GM18907 (cell line): ENCODE measurements around the gene AQP5.
"Not testable (repeated sequence)": the region's sequence is repeated elsewhere in the genome, so short reads cannot be mapped to it uniquely, and the experiment has no call there.

Source experiments
- ATAC-seq: cut with Tn5 transposase; IDR thresholded peaks from one replicate; pipeline ENCODE4 v1.9.1; 2021; ENCODE audit warnings: mild to moderate bottlenecking, moderate library complexity; ENCODE audit not compliant: unreplicated experiment

AQP5 gene

DNA sequence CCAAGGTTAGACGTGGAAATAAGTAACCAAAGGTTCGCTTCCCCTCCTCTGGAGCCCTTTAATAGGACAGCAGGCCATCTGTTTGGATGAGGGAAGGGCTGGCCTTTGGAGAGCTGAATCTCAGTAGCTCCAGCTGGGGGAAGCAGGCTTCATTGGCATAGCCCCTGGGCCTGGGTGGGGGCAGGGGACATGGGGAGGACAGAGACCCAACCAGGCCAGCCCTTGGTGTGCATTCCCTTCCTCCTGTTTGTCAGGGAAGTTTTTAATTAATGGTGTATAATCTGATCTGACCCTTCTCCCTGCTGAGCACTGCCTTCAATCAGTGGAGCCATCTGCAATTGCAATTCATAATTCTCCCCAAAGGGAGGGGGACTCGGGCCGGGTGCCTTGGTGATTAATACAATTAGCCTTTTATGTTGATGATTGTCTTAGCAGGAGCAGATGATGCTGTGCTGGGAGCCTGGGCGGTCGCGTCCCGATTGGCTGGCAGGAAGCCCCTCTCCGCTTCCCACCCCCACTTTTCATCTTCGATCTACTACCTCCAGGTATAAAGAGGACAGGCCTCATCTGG, 17.4 kb downstream of the AQP5 start:
- no peak for ATAC-seq

DNA sequence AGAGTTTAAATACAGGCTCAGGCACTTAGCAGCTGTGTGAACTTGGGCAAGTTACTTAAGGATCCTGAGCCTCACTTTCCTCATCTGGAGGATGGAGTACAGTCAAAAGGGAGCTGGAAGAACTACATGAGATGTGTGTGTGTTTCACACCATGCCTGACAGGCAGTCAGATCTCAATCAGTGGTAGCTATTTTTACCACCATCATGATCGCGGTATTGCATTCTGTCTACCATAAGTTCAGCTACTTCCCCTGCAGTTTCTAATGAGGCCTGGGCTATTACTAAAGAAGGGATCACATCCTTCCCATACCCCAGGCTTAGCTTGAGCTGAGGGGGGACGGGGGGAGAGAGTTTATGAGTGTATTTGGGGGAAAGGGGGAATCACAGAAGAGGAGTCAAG, 18.1 kb downstream of the AQP5 start:
- no peak for ATAC-seq

DNA sequence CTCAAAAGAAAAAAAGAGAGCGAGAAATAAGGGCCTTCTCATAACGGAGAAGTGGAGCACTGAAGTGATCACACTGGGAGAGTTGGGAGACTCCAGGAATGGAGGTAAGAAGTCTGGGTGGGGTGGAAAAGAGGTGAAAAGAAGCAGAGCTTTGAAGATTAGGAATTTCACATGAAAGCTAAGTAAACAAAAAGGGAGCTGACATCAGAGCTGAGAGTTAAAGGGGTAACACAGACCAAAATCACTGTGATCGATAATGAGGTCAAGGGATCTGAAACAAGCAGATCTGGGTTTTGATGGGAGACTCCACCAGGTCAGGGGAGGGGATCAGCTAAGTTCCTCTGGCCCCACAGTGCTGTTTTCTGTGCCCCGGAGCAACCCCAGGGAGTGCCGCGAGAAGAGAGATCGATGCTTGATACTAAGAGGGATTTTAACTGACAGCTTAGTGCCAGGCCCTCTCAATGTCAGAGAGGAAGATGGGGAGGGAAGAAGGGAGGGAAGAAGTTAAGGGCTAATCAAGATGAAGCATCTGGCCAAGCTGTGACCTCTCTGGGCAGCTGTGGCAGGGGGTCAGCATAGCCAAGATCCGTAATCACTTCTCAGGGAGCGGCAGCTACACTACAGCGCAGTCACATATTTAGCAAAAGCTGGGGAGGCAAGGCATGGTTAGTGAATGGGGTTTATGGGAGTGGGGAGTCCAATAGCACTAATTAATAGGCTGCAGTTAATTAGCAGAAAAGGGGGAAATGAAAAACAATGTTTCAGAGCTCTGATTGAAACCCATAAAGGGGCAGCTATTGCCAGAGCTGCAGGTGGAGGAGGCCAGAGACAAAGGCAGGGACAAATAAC, 19.1 kb downstream of the AQP5 start:
- ATAC-seq: no peak

DNA sequence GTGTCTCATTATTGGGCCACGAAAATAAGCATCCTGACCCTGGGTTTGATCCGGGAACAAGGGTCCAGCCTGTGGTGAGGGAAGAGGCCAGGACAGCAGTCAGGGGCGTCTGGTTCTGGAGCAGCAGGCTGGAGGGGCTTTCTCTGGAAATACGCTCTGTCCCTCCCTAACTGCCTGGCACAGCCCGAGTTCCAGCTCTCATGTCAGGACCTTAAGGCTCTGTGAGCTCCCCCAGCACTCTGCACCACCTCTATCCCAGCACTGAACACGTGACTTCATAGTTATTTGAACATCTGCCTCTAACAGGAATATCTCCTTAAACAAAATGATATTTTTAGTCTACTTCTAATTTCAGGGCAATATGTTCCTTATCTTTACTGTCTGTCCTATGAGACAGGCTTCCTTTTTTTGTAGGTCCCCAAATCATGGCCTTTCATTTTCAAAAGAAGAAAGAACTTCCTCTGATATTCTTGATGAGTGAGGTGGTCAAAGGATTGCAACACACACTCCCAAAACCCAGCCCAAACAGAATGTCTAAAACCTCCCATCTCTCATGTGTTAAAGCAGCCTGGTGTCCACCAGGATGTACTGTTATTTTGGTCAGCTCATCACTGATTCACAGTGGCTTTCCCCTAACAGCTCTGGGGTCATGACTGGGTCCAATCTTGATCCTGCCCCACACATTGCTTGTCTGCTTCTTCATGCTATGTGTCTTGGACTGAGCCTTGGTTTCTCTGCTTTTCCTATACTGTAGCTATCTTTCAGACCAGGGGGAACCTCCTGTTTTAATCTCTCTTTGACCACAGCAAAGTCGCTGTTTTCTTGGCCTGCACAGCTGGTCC, 20.8 kb downstream of the AQP5 start:
- ATAC-seq: no peak

DNA sequence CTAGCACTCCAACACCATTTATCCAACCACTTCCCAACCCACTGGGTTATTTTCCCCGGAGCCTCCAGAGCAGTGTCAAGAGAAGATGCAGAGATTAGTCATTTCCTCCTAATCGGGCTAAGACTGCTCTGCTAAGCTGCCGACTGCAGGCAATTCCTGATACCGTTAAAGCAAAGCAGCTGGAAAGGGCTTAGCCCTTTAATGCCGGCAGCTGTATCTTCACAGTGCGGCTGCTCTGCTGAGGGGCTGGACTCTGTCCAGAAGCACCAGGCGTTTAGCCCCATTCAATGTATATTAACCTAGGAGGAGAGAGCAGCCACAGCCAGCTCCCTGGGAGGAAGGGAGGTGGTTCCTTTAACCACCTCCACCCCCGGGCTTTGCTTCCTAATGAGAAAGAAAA, 22.2 kb downstream of the AQP5 start:
- no peak for ATAC-seq

DNA sequence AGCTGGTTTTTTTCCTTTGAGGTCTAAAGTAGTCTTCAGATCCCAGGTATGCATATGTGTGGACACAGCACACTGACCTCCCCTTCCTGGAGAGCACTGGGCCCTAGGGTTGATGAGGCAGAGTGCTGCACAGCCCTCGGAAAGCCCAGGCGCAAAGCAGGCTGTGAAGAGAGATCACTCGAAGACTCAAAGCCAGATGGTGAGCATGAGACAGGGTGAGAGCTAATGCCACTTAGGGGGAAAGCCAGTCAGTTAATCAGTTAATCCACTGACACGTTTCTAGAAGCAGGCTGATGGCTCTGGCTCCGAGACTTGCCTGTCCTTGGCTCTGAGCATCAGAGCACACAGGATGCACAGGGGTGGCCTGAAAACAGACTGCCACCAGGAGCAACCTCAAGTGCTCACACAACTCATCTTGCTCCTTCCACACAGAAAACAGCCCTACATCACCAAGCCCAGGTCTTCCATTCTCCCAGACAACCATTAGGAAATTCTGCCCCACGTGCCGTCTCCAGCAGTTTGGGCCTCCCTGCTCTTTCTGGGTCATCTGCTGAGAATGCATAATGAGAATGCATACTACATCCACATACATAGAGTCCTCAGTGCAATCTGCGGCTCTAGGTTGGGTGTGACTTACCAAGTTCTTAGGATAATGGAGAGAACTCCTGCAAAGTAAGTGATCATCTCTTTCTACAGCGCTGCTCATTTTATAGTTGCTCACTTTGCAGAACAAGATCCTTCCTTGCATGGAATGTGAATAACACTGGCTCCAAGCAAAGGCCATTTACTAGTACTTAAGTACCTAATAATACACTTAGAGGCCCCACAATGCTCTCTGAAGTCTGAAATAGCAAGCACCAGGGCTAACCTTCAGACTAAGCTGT, 23.0 kb downstream of the AQP5 start:
- ATAC-seq: no peak

DNA sequence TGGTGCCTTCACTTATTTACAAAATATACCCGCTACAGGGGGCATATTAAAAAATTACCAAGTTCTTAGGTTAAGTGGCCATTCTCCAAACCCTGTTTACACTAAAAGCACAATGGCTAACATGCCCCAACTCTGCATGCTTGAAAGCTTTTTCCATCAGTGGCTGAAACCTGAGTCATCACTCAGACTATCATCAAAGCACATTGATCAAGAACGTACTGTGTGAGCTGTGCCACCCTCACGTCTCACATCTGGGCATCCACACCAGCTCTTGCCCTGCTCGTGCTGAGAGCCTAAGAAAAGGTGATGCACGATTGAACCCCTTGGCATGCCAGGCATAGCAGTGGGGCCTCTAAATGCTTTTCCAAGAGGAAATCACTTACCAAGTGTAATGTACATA, 24.3 kb downstream of the AQP5 start:
- no peak for ATAC-seq

DNA sequence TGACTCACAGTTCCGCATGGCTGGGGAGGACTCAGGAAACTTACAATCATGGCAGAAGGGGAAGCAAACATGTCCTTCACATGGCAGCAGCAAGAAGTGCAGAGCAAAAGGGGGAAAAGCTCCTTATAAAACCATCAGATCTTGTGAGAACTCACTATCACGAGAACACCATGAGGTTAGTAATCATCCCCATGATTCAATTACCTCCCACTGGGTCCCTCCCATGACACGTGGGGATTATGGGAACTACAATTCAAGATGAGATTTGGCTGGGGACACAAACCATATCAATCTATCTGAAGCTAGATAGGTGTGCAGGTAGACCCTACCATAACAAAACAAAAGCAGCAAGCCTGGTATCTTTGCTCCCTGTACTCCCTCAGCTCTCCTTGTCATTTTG, 24.8 kb downstream of the AQP5 start:
- not testable (repeated sequence) for ATAC-seq

DNA sequence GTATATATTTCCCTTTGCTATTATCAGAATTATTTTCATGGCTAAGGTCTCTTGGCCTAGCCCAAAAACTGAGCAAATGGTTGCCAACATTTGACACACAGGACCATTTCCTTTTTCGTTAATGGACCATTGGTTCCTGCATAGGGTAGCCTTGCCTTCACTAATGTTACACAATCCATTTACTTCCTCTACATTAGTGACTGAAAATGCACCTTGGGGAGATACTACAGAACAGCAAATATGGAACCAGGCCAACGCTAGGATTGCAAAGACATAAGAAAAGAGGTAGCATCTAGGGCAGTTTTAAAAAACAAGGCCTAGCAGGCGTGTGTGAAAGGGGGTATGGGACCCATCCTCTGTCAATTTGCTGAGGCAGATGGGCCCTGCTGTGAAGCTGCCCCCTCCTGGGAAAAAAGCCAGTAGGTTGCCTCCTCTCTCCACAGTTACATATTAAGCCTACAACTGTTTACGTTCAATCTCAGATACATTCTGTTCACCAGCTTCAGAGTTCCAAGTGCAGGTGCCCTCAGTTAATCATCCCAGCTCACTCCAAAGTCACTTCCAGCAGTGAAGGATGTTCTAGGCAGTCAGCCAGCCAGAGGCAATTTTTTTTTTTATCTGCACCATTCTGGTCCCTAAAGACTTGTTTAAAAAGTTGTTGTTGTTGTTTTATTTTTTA, 26.1 kb downstream of the AQP5 start:
- ATAC-seq: no peak

DNA sequence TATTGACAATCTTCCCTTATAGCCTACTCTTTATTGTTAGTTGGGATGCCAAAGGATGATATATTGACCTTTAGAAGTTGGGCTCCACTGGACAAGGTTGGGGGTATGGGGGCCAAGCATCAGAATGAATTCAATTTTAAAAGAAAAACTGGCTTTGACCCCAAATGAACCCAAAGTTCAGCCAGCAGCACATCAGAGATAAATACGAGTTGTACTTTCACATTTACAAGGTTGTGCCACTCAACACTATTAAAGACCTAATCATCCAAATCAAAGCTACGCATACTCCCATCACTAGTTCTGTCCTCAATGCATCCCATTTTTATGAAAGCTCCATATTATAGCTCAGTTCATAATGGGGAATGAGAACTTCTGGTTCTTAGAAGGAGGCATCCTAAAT, 27.7 kb downstream of the AQP5 start:
- ATAC-seq: not testable (repeated sequence)

DNA sequence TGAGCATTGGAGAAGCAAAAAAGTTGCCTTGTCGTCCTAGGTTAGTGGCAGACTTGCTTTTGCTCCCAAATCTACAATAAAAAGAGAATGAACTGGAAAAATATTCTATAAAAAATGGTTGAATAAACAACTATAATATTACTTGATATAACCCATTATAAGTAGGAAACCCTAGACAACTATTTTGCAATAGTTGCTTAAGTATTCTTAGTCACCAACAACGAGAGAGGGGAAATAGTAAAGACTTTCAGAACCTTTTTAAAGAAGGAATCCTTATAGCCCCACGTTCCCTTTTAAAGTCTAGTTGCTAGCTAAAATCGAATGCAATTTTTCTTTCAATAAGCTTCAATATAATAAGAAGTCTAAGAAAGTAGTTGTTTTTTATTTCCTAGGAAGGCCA, 28.6 kb downstream of the AQP5 start:
- ATAC-seq: no peak

DNA sequence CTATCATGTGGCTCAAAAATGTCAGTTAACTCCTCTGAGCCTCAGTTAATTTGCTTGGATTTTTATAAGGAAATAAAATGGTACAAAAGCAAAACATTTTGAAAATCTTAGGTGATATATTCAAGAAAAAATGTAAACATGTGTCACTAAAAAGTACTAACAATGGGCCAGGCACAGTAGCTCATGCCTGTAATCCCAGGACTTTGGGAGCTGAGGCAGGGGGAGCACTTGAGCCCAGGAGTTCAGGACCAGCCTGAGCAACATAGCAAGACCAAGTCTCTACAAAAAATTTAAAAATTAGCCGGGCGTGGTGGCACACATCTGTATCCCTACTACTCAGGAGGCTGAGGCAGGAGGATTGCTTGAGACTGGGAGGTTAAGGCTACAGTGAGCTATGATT, 36.8 kb downstream of the AQP5 start:
- no peak for ATAC-seq

DNA sequence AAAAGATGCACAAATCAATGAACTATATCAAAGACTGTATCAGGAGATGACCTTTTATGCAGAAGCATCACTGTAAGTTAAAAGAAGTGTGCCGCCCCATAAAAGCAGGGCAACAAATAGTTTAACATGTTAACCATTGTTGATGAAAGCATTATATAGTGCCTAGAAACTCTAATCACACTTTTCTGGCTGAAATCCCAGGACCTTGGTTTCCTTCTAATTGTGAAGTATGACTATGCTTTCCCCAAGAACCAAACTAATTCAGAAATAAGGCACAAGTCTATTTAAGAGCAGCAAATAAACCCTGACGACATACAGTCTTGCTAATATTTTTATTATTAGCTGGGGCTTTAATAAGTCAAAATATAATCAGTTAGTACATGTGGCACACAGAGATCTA, 41.9 kb downstream of the AQP5 start:
- no peak for ATAC-seq

DNA sequence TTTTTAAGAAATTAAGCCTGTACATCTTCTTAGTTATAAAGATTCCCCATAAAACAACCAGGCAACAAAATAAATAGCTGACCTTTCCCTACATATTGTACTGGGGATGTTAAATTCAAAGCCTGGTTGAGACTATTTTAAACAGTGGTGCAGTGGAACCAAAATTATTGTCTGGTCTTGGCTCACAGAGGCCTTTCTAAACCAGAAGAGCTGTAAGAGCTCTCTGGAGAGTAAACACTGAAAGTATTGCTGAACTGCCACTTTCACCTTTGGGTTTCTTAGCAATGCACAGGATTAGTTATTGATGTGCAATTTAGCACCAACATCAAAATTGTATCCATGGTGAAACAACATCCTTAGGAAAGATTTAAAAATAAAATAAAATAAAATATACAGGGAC, 43.0 kb downstream of the AQP5 start:
- no peak for ATAC-seq

DNA sequence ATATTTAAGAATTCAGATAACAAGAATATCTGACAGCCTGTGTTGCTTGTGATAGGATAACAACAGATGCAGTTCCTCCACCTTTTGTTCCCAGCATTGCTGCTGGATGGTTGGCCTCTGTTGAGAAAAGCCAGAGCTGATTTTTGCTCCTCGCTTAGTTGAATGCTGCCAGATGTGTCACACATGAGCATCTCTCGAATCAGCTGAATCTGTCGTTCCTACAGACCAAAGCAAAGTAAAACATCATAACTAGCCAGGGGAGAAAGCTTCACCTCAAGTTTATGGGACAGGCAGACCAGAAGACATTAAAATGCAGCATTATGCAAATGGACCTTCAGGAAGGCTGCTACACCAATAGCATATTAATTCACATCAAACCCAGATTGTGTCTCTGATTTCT, 43.5 kb downstream of the AQP5 start:
- ATAC-seq: no peak

DNA sequence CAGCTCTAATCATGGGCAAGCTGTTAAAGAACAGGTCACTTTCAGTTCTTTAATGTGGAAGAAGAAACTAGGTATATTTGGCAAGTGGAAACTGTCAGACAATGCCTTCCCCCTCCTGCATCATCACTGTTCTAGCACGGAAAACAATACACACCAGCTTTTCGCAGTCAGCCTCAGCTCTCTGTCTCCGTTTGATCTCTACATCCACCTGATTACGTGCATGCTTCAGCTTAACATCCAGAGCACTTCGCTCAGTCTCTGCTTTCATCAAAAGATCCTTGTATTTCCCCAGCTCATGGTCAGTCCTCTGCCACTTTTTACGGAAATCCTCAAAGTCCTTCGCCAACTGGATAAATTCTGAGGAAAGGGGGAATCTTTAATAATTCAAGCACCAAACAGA, 44.6 kb downstream of the AQP5 start:
- no peak for ATAC-seq

DNA sequence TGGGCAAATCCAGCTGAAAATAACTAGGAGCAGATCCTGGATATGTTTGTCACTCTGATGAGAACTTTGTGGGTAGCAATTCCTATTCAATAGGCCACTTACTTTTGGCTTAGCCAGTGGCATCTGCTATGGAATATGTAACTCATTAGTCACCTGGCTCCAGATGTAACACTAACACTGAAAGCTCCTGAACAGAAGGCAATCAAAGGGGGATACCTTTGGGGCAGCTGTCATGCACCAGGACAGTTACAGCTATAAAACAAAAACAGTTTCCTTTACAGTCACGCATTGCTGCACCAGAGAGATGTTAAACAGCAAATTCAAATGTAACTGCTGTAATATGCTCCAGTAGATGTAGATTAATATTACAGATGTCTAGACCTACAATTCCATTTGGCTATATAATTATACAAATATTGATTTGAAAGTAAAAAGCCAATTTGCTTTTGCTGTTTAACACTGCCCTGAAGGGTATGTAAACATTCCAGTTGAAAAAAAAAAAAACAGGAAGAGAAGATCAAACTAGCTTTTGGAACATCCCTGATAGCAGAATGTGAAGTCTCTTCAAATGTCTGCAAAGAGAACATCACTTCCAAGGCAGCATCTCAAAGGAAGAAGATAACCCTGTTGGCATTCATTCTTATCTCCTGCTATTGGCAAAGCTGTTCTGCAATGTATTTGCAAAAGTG, 45.2 kb downstream of the AQP5 start:
- ATAC-seq: no peak

DNA sequence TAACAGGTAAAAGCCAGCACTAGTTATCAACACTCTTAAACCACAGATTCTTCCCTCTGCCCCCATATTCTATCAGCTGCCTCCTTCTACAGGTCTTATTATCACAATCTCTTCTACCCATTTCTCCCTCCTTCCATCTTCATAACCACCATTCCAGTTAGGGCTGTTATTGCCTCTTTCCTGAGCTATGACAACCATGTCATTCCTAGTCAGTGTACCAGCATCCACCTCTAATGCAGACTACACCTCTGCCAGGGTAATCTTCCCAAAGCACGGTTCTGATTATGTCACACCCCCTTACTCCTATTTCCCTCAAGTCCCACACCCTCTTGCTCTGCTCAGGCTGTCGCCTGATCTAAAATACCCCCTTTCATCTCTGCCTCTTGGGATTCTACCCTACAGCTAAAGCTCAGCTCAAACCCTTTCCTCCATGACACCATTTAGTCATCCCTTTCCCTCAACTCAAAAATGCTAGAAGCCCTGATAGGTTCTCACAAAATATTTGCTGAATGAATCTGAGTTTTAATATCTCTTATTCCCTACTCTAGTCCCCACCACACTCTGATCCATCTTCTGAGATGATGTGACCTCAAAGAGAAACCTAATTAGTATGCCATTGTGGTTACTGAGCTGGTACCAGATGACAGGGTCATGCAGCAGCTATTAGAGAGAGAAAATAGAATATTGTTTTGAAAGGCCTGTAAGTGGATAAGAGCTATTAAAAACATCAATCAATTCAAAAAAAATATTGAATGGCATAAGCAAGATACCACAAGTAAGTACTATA, 51.9 kb downstream of the AQP5 start:
- ATAC-seq: no peak

DNA sequence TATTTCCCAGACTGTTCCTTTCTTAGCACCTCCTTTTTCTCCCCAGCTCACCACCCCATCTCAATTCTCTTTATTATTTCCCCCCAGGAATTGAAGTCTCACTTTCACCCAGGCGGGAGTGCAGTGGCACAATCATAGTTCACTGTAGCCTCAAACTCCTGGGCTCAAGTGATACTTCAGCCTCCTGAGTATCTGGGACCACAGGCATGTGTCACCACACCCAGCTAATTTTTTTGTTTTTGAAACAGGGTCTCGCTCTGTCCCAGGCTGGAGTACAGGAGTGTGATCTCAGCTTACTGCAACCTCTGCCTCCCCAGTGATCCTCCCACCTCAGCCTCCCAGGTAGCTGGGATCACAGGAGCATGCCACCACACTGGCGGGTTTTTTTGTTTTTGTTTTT, 52.7 kb downstream of the AQP5 start:
- no peak for ATAC-seq
